A172 (cell line): ENCODE measurements around the gene SLC6A12. TPM values are rescaled to one million over a fixed set of nuclear protein-coding genes. Genes with fewer than 3 reads are reported as not detected.
"Not testable (repeated sequence)": the region's sequence is repeated elsewhere in the genome, so short reads cannot be mapped to it uniquely, and the experiment has no call there.

Source experiments
- DNase-seq: peaks from one replicate; pipeline ENCODE4 v3.0.0-alpha.2; 2015; ENCODE audit warnings: low spot score
- total RNA-seq: library from RNA; depleted of rRNA; stranded (reverse); fragments of >200 nt; shearing (Covaris generic); gene quantifications from 2 replicates; pipeline ENCODE4 v1.2.3, GENCODE V29; 2014

The SLC6A12 gene
- total RNA-seq, 1 experiment from 2014 or later: 0.10 TPM

DNA sequence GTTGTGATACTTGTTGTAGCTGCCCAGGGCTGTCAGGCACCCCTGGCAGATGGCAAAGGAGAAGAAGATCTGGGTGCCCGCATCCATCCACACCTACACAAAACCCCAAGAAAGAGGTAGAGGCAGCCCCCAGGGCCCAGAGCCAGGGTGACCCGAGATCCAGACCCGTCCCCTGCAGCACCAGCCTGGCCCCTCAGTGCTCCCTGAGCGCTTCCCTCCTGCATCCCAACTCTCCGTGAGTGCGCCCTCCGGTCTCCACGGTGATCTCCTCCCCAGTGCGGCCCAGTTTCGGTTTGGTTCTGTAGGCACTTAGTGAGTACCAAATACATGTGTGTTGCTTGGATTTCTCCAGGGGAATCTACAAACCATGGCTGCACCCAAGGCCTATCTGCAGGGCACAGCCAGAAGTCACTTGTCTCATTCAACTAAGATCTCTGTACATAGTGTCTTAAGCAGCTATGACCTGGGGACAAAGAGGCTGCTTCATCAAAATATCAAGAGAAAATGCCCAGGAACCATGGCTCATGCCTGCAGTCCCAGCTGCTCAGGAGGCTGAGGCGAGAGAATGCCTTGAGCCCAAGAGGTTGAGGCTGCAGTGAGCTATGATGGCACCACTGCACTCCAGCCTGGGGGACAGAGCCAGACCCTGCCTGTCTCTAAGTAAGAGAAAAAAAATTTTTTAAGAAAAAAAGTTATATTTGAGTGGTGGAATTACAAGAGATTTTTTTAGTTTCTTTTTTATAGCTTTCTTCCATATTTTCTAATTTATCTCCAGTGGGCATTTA lies 15.9 kb downstream of the SLC6A12 start:
- DNase-seq: no peak

DNA sequence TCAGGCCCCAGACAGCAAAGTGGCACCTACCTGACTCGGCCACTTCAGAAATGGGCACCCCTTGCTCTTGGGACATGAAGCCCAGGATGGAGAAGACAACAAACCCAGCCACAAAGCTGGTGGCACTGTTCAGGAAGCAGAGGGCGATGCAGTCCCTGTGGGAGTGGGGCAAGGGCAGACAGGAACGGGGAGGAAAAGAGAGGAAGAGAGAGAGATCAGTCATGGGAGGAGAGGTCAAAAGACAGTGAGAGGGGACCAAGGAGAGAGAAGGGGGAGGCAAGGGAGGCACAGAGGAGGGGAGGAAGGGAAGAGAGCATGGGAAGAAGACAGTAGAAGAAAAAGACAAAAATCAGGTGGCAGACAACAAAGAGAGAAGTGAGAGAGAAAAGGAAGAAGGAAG lies 16.6 kb downstream of the SLC6A12 start:
- DNase-seq: no peak

DNA sequence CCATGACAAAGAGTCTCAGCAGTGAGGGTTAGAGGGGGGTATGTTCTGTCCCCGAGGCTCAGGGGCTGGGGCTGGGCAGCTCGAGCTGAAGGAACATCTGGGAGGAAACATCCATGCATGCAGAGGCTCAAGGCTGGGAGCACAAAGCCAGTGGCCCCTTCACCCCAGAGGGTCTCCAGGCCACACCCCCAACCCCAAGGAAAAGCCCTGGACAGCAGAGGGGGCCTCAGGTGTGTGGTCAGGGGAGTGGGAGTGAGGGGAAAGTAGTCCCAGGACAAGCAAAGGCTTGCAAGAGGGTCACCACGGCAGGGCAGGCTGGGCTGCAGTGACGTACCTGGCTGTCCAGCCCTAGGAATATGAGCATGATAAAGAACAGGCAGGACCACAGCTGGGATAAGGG lies 17.5 kb downstream of the SLC6A12 start:
- DNase-seq: no peak

DNA sequence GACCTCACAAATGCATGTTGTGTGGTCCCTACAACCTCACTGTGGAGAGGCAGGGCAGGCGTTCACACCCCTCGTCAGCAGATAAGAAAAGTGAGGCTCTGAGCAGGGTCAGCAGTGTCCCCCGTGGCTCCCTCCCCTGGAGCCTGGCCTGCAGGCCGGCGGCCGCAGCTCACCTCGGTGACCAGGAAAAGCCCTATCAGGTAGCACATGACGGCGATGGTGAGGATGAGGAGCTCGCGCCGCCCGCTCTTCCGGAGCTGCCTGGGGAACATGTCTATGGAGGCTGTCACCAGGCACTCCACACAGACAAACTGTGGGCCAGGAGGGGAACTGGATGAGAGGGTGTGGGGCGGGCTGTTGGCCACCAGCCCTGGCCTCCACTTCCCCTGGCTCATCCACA lies 18.0 kb downstream of the SLC6A12 start:
- no peak for DNase-seq

DNA sequence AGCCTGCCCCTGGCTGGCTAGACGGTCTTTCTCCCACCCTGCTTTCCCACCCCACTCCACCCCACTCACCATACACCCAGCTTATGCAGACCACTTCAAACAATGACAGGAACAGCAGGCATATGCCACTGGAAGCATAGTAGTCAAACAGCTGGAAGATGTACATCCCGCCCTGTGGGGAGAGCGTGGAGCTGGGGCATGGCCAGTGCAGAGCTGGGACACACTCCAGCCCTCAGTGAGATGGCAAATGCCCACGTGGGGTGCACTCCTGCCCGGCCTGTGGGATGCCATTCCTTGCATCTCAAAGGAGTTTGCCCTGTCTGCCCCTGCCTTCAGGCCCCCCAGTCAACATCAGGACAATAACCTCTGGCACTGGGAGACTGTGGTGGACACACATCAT lies 18.8 kb downstream of the SLC6A12 start:
- DNase-seq: no peak

DNA sequence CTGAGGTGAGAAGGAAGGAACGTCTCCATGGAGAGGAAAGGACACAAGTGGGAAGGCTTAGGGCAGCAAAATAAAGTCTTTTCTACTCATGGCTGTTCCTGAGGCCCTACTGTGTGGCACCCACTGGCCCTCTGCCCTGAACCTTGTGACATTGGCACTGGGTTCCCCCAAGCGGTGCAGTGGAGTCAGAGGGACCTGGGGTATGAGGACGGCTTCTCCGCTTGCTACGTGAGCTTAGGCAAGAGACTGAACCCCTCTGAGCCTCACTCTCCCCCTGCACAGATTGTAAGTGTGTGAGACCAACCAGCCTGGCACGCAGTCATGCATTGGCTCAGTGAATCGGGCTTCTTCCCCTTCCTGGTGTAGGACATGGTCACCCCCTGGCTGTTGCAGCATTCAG lies 19.7 kb downstream of the SLC6A12 start:
- DNase-seq: no peak

DNA sequence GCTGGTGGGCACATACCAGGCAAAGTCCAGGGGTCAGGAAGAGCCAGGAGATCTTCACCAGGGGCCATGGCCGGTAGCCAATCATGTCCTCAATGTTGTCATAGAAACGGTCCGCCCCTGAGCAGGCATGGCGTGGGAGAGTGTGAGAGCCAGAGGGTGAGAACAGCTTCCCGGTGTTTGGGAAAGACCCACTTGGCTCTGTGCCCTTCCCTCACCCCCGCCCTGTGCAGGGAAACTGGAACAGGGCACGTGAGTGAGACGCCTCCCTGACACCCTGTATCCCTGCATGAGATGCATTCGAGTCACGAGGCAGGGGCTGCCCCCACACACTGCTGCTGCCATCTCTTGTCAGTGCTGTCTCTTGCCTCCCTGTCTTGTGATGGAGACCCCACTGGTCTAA lies 20.7 kb downstream of the SLC6A12 start:
- no peak for DNase-seq

DNA sequence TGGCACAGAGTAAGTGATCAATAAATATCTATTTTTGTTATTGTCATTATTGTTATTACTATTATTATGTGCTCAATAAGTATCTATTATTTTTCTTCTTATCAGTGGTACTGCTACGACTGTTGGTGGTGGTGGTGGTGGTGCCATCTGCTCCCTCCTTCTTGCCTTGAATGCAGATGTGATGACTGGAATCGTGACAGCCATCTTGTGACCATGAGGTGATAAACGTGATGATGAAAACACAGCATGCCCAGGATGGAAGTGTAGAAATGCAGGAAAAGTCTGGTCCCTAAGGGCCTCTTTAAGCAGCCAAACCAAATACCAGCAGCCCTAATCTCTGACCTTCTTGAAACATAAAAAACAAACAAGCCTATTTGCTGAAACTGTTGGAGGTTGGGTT lies 22.4 kb downstream of the SLC6A12 start:
- DNase-seq: no peak

DNA sequence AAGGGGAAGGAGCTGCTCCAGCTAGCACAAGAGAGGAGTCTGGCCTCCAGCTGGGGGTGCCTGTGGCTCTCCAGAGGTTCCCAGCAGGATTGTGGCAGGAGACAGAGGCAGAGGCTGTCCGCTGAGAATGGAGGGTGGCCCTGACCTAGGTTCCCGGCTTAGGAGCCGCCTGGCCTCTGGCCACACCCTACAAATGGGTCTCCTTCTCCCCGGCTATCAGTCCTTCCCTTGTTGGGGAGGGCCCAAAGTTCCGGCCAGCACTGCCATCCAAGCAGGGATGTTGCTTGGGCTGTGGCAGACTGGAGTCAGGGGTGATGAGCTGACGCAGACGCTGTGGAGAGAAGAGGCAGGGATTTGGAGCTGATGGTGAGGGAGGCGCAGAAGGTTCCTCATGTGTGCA lies 23.1 kb downstream of the SLC6A12 start:
- no peak for DNase-seq

DNA sequence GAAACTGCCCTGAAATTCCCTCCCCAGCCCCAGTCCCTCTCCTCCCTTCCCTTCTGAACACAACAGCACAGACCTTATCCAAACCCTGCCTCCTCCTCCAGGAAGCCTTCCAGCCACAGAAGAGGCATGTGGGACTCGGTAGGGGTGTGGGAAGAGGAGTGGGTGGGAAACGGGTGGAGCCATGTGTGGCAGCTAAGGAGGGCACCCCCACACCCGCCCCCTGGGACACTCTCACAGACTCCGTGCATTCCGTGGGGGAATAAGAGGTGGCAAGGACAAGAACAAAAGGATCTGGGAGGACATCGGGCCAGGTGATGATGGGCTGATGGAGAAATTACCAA lies 24.4 kb downstream of the SLC6A12 start:
- no peak for DNase-seq

DNA sequence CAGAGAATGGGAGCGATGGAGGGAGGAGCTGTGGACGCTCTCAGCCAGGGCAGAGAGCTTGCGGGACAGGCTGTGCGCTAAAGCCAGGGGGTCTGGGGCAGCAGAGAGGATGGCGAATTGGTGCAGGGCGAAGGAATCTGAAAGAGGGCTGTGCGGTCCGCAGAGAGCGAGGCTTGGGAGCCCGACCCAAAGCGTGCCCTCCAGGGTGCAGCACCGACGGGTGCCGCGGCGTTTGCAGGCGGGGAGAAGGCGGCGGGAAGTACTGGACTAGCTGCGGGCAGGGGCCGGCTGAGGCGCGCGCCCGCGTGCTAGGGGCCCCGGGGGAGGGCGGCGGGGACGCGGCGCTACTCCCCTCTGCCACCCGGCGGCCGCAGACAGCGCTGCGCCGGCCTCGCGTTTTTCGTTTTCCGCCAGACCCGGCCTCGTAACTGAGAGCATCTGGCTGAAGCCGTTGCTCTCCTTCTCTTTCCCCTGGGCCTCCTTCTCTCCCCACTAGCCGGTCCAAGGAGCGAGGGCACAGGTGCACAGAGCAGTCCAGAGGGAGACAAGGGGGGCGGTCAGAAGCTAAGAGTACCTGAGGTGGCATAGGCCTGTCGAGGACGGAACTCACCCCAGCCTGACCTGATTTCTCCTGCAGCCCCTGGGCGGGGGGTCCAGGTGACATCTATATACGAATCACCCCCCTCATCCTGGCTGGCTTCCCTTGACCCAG lies 24.9 kb downstream of the SLC6A12 start:
- no peak for DNase-seq

DNA sequence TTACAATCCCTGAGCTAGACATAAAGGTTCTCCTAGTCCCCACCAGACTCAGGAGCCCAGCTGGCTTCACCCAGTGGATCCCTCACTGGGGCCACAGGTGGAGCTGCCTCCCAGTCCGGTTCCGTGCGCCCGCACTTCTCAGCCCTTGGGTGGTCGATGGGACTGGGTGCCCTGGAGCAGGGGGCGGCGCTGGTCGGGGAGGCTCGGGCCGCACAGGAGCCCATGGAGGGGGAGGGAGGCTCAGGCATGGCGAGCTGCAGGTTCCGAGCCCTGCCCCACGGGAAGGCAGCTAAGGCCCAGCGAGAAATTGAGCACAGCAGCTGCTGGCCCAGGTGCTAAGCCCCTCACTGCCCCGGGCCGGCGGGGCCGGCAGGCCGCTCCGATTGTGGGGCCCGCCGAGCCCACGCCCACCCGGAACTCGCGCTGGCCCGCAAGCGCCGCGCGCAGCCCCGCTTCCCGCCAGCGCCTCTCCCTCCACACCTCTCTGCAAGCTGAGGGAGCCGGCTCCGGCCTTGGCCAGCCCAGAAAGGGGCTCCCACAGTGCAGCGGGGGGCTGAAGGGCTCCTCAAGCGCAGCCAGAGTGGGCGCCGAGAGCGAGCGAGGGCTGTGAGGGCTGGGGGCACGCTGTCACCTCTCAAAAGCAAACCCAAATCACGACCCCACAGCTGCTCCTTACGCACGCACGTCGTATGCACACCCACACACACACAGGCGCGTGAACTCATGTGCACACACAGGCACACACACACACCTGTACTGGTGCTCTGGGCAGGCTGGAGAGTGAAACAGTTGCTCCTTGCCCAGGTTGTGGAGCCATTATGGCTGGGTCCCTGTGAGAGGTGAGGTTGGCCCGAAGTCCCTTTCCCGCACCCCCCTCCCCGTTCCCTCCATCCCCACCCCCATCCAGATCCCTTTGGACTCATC lies 25.7 kb downstream of the SLC6A12 start:
- not testable (repeated sequence) for DNase-seq

DNA sequence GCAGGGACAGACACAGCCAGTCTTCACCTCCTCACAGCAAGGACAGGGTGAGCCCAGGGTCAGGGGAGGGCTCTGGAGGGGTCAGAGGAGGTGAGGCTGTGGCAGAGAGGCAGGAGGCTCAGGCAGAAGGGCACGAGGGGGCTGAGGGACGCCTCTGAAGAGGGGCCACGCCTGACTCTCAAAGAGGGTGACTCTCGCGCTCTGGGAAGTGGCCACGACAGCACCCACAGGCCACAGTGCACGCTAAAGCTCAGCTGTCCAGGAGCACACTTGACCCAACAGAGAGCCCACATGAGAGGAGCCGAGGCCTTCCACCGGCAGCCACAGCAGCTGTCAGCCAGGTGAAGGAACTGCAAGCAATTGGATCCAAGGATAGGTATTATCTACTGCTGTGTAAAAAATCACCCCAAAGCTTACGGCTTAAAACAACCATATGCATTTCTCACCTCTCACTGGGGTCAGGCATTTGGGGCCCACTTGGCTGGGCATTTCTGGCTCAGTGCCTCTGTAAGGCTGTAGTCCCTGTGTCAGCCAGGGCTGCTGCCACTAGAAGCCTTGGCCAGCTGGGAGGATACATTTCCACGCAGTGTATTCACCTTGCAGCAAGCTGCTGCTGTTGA lies 27.8 kb downstream of the SLC6A12 start:
- no peak for DNase-seq

DNA sequence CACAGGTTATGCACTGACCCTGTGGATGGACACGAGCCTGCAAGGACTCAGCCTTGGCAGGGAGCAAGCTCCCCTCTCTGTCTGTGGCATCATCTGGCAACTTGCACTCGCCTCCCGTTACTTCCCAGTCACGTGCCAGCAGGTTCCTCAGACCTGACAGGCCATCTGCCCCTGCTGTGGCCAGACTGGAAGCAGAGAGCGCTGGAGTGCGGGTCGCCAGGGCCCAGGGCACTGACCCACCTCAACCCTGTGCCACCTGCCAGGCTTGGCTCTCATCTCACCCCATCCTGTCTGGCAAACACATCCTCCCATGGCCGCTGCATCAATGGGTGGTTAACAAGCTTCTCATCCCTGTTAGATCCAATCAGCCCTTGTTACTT lies 28.4 kb downstream of the SLC6A12 start:
- DNase-seq: no peak

DNA sequence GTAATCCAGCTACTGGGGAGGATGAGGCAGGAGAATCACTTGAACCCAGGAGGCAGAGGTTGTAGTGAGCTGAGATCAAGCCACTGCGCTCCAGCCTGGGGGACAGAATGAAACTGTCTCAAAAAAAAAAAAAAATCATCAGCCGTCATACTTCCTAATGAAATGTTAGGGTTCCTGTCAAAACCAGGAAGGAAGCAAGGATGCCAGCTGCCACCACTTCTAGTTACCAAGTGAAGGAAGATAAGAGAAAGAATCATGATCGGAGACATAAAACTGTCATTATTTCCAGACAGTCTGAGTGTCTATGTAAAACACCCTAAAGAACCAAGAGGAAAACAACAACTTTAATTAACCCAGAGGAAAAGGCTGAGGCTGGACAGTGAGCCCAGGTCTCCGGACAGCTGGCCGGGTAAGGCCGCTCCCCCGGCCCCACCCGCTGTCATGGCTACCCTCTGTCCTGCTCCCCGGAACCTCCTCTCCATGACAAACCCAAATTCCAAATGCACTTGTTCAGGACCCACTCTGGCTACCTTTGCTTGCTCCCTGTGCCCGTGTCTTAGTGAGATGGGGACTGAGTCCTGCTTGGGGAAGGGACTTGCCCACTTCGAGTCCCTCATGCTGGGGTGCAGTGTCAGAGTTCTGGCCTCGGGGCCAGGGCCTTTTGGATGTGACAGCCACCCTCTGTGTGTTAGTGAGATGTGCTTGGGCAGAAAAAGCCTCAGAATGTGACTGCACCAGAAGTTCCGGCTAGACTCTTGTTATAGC lies 29.0 kb downstream of the SLC6A12 start:
- DNase-seq: no peak

DNA sequence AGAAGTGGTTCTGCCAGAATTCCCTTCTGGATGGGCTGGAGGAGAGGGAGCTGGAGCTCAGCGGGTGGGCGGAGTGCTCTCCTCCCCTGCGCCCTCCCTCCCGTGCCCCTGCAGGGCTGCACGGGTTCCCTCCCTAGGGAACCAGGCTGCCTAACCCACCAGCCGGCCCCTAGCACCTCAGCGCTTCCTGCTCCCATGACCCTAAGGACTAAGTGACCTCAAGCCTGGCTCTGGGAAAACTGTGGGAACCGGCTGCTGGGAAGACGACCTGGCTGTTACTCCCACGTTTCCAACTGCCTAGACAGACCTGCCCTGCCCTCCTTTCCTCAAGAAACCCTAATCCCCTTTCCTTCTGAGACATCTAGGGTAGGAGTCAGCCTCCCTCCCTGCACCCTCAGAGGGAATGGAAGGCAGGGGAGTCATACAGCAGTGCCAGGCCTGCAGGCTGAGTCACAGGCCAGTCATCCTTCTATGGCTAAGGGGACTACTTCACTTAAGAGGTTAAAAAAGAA lies 31.5 kb downstream of the SLC6A12 start:
- peak; percentile 73 for DNase-seq

DNA sequence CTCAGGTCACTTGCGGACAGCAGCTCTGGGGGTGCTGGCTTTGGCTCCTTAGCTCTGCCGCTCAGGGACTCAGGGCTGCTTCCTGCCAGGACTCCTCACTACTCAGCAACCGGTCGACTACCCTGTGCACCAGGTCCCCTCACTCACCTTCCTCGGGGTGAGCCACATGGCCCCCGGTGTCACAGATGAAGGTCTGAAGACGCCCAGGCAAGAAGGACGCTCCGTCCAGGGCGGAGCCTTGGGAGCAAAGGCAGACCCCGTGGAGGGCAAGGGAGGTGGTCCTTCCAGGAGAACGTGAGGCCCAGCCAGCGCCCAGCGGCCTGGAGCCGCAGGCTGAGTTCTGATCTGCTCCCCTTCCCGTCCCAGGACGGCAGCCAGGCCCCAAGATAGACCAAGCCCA lies 32.0 kb downstream of the SLC6A12 start:
- DNase-seq: no peak

DNA sequence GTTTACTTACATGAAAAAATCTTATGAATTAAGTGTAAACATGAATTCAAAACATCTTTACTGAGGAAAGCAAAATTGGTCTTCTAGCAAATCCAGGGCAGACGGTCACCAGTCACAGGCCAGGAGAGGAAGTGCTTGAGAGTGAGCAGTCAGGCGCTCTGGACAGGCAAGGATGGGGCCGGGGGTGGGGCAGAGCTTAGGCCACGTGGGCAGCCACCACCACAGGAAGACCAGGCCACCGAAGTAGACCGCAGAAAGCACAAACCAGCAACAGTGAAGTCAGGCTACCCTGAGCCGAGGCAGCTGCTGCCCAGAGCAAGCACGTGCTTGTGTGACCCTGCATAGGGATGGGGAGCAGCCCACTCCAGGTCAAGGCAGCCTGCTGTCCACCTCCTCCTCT lies 33.5 kb downstream of the SLC6A12 start:
- no peak for DNase-seq

DNA sequence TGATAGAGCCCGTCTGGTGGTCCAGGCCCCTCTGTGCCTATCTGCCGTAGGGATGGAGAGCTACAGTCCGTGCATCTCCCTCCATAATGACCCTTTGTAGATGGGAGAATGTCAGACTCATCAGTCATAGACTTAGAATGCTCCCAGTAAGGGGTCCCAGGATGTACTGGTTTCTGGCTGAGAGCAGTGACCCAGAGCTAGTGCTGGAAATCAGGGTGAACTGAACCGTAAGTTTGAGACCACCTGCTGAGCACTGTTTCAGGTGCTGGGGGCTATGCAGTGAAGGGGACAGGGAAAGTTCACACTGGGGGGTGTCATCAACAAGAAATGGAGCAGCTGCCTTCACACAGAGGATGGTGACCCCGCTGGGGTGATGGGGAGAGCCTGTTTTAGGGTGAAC lies 34.1 kb downstream of the SLC6A12 start:
- no peak for DNase-seq

DNA sequence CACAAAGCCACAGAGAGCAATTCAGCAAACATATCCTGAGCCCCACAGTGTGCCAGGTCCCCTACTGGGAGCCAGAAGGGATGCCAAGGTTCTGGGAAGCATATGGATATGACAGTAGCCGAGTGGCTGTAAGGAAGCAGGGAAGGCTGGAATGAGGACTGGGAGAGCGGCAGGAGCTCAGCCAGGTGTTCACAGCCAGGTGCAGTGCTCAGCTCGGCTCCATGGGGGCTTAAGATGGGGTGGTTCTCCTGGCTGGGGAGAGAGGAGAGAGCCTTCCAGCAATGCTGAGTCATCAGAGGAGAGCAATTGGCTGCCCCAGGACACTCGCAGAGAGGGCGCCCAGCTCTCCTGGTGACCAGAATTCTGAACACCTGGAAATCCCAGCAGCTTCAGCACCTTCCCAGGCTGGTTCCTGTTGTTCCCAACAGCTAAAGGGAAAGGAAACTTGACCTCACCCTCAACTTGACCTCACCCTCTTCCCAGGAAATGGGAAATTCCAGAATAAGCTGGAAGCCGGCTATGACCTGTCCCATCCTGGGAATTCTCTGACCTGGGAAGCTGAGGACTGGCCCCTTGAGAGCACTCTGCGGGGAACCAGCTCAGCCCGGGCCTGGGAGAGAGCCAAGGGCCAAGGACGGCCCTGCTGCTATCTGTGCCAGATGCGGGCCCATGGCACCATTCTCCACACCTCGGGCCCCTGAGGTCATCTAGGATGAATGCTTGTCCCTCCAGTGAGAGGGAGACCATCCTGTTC lies 34.6 kb downstream of the SLC6A12 start:
- peak; percentile 35 for DNase-seq

DNA sequence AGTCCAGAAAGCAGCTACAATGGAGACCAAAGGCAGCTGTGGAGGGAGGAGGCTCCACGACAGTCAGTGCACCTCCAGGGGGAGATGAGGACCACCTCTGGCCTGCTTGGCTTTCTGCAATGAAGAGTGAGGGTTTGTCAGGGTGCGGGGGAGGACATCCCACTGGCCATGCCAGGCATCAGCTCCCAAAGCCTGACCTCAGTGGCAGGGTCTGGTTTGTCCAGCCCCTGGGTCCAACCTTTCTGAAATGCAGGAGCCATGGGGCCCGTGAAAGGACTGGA lies 35.2 kb downstream of the SLC6A12 start:
- DNase-seq: no peak
